ENCODE data around the gene PPP1CA.

GRCh38 chr11:67400942-67401494, 640 bp downstream of the PPP1CA start:
- TF ChIP-seq CTCF (IDR thresholded peaks at IDR 0.05) (no peak), POLR2A (IDR thresholded peaks at IDR 0.05) (no peak)
